Measurements from ENCODE around the gene TMEM178B. TPM values are rescaled to one million over a fixed set of nuclear protein-coding genes. Genes with fewer than 3 reads are reported as not detected.

TMEM178B gene
- total RNA-seq, 2 experiments from 2014 or later: 1.7 TPM

- POLR2A ChIA-PET: no interaction called here
- no peaks in the 10 kb centered on the region for H3K4me1 Mint-ChIP-seq
- no peak for DNase-seq
- CTCF ChIA-PET: no interaction called here
- H3K27me3 Mint-ChIP-seq: peaks cover 2% of the 10 kb centered on the region
- no peak overlapping the region for H3K4me3 Mint-ChIP-seq
- no peaks in the 10 kb centered on the region for H3K9me3 Mint-ChIP-seq
- H3K36me3 Mint-ChIP-seq (ENCODE audit: low read depth): no peaks in the 10 kb centered on the region
- no peak overlapping the region for H3K27ac Mint-ChIP-seq
Observed at GRCh38 chr7:141290973-141291372, 217.1 kb downstream of the TMEM178B start.

GRCh38 chr7:141291541-141291940, 217.7 kb downstream of the TMEM178B start:
- ChIA-PET POLR2A (no interaction called here), CTCF (no interaction called here)
- Mint-ChIP-seq H3K9me3 (no peaks in the 10 kb centered on the region), H3K36me3 (ENCODE audit: low read depth) (no peaks in the 10 kb centered on the region), H3K4me3 (no peak overlapping the region), H3K27me3 (peaks cover 2% of the 10 kb centered on the region), H3K27ac (no peak overlapping the region), H3K4me1 (no peaks in the 10 kb centered on the region)
- DNase-seq: no peak

GRCh38 chr7:141294143-141294829, 220.4 kb downstream of the TMEM178B start:
- no peak overlapping the region for H3K4me3 Mint-ChIP-seq
- H3K36me3 Mint-ChIP-seq (ENCODE audit: low read depth): no peaks in the 10 kb centered on the region
- peaks cover 2% of the 10 kb centered on the region for H3K27me3 Mint-ChIP-seq
- no peak overlapping the region for H3K27ac Mint-ChIP-seq
- no peak for DNase-seq
- H3K9me3 Mint-ChIP-seq: no peaks in the 10 kb centered on the region
- CTCF ChIA-PET: no interaction called here
- POLR2A ChIA-PET: no interaction called here
- H3K4me1 Mint-ChIP-seq: no peaks in the 10 kb centered on the region

GRCh38 chr7:141295367-141295895, 221.6 kb downstream of the TMEM178B start:
- Mint-ChIP-seq H3K36me3 (ENCODE audit: low read depth) (no peaks in the 10 kb centered on the region), H3K4me1 (no peaks in the 10 kb centered on the region)
- CTCF ChIA-PET: no interaction called here

GRCh38 chr7:141300816-141301215, 227.0 kb downstream of the TMEM178B start:
- H3K27ac Mint-ChIP-seq: no peak overlapping the region
- ChIA-PET POLR2A (no interaction called here), CTCF (interaction anchor here (0.6 kb wide), 1 partner anchor 16 kb away, joined by 3 read pairs; no protein-coding TSS in a partner anchor)
- H3K36me3 Mint-ChIP-seq (ENCODE audit: low read depth): no peaks in the 10 kb centered on the region
- H3K9me3 Mint-ChIP-seq: no peaks in the 10 kb centered on the region
- H3K4me1 Mint-ChIP-seq: no peaks in the 10 kb centered on the region
- no peak for DNase-seq
- H3K27me3 Mint-ChIP-seq: peaks cover 2% of the 10 kb centered on the region
- H3K4me3 Mint-ChIP-seq: no peak overlapping the region

More at GRCh38 chr7:141295367-141295895, 221.6 kb downstream of the TMEM178B start:
- Mint-ChIP-seq H3K4me3 (no peak overlapping the region), H3K9me3 (no peaks in the 10 kb centered on the region), H3K27ac (no peak overlapping the region), H3K27me3 (peaks cover 2% of the 10 kb centered on the region)
- POLR2A ChIA-PET: no interaction called here
- no peak for DNase-seq

- ChIA-PET POLR2A (no interaction called here), CTCF (no interaction called here)
- Mint-ChIP-seq H3K4me1 (no peaks in the 10 kb centered on the region), H3K27me3 (peaks cover 2% of the 10 kb centered on the region), H3K27ac (no peak overlapping the region), H3K9me3 (no peaks in the 10 kb centered on the region), H3K4me3 (no peak overlapping the region), H3K36me3 (ENCODE audit: low read depth) (no peaks in the 10 kb centered on the region)
- DNase-seq: no peak
Observed at GRCh38 chr7:141301544-141301943, 227.7 kb downstream of the TMEM178B start.

GRCh38 chr7:141302617-141303016, 228.8 kb downstream of the TMEM178B start:
- no peak for DNase-seq
- H3K4me1 Mint-ChIP-seq: no peaks in the 10 kb centered on the region
- no peaks in the 10 kb centered on the region for H3K9me3 Mint-ChIP-seq
- H3K27me3 Mint-ChIP-seq: peaks cover 2% of the 10 kb centered on the region
- no peak overlapping the region for H3K4me3 Mint-ChIP-seq
- ChIA-PET POLR2A (no interaction called here), CTCF (no interaction called here)
- no peaks in the 10 kb centered on the region for H3K36me3 Mint-ChIP-seq (ENCODE audit: low read depth)
- H3K27ac Mint-ChIP-seq: no peak overlapping the region

GRCh38 chr7:141304291-141304690, 230.4 kb downstream of the TMEM178B start:
- no peak for DNase-seq
- no peak overlapping the region for H3K4me3 Mint-ChIP-seq
- H3K27me3 Mint-ChIP-seq: peaks cover 2% of the 10 kb centered on the region
- H3K9me3 Mint-ChIP-seq: no peaks in the 10 kb centered on the region
- H3K4me1 Mint-ChIP-seq: no peaks in the 10 kb centered on the region
- H3K36me3 Mint-ChIP-seq (ENCODE audit: low read depth): no peaks in the 10 kb centered on the region
- CTCF ChIA-PET: no interaction called here
- H3K27ac Mint-ChIP-seq: no peak overlapping the region
- POLR2A ChIA-PET: no interaction called here

- Mint-ChIP-seq H3K27me3 (peaks cover 2% of the 10 kb centered on the region), H3K4me1 (no peaks in the 10 kb centered on the region), H3K27ac (no peak overlapping the region), H3K4me3 (no peak overlapping the region), H3K36me3 (ENCODE audit: low read depth) (no peaks in the 10 kb centered on the region), H3K9me3 (no peaks in the 10 kb centered on the region)
- ChIA-PET POLR2A (no interaction called here), CTCF (no interaction called here)
- DNase-seq: no peak
Observed at GRCh38 chr7:141306081-141306480, 232.2 kb downstream of the TMEM178B start.

GRCh38 chr7:141312395-141312794, 238.5 kb downstream of the TMEM178B start:
- H3K36me3 Mint-ChIP-seq (ENCODE audit: low read depth): no peaks in the 10 kb centered on the region
- H3K27me3 Mint-ChIP-seq: peaks cover 11% of the 10 kb centered on the region
- no peak overlapping the region for H3K27ac Mint-ChIP-seq
- CTCF ChIA-PET: no interaction called here
- no peaks in the 10 kb centered on the region for H3K4me1 Mint-ChIP-seq
- no peak overlapping the region for H3K4me3 Mint-ChIP-seq
- POLR2A ChIA-PET: no interaction called here
- no peaks in the 10 kb centered on the region for H3K9me3 Mint-ChIP-seq
- no peak for DNase-seq

GRCh38 chr7:141312828-141313521, 239.1 kb downstream of the TMEM178B start:
- POLR2A ChIA-PET: no interaction called here

GRCh38 chr7:141313896-141314295, 240.0 kb downstream of the TMEM178B start:
- Mint-ChIP-seq H3K36me3 (ENCODE audit: low read depth) (no peaks in the 10 kb centered on the region), H3K4me3 (no peak overlapping the region), H3K27ac (no peak overlapping the region), H3K4me1 (no peaks in the 10 kb centered on the region), H3K9me3 (no peaks in the 10 kb centered on the region), H3K27me3 (peaks cover 11% of the 10 kb centered on the region)
- ChIA-PET CTCF (no interaction called here), POLR2A (no interaction called here)
- no peak for DNase-seq

More at GRCh38 chr7:141312828-141313521, 239.1 kb downstream of the TMEM178B start:
- Mint-ChIP-seq H3K27ac (no peak overlapping the region), H3K9me3 (no peaks in the 10 kb centered on the region), H3K4me3 (no peak overlapping the region), H3K27me3 (peaks cover 11% of the 10 kb centered on the region), H3K36me3 (ENCODE audit: low read depth) (no peaks in the 10 kb centered on the region), H3K4me1 (no peaks in the 10 kb centered on the region)
- CTCF ChIA-PET: interaction anchor here (0.6 kb wide), 1 partner anchor 301 kb away, joined by 3 read pairs; no protein-coding TSS in a partner anchor
- no peak for DNase-seq

GRCh38 chr7:141317033-141317585, 243.2 kb downstream of the TMEM178B start:
- Mint-ChIP-seq H3K27ac (no peak overlapping the region), H3K36me3 (ENCODE audit: low read depth) (no peaks in the 10 kb centered on the region), H3K9me3 (no peaks in the 10 kb centered on the region), H3K4me3 (no peak overlapping the region), H3K4me1 (no peaks in the 10 kb centered on the region), H3K27me3 (peaks cover 13% of the 10 kb centered on the region)
- ChIA-PET CTCF (no interaction called here), POLR2A (no interaction called here)
- no peak for DNase-seq
